SIG-M5 treated with dmso at 0.1 percent for 504 hours (cell line): ENCODE measurements around the gene SH2D4B.
A peak's percentile ranks its signal among the peaks of the same experiment; 100 is the strongest.
"Not testable (repeated sequence)": the region's sequence is repeated elsewhere in the genome, so short reads cannot be mapped to it uniquely, and the experiment has no call there.

Experiments
- DNase-seq: peaks from one replicate; lab custom pipeline; 2025; ENCODE audit not compliant: unreplicated experiment; lab: John Stamatoyannopoulos, UW

SH2D4B gene

DNA sequence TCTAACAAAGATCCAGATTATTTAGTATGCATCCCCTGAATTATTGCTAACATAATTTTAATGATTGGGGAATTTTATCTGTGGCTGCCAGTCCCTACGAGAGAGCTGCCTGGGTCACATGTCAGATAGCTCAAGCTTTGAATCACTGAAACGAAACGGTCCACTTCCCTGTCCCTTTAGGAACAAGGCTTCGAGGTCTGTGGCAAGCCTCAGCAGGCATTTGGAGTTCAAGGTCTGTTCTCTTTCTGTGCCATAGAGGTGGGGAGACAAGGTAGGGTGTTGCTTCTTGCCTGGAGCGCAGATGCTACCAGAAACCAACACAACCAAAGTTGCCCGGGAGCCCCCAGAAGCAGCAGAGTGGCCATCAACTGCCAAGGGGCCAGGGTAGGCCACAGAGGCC, 13.9 kb upstream of the SH2D4B start:
- DNase-seq, result peak; percentile 37

GRCh38 chr10:80524190-80524909, 13.4 kb upstream of the SH2D4B start:
- no peak for DNase-seq

- no peak for DNase-seq
Observed at GRCh38 chr10:80526218-80526617, 11.5 kb upstream of the SH2D4B start.

- DNase-seq, result no peak
Observed at GRCh38 chr10:80526742-80527141, 11.0 kb upstream of the SH2D4B start.

DNA sequence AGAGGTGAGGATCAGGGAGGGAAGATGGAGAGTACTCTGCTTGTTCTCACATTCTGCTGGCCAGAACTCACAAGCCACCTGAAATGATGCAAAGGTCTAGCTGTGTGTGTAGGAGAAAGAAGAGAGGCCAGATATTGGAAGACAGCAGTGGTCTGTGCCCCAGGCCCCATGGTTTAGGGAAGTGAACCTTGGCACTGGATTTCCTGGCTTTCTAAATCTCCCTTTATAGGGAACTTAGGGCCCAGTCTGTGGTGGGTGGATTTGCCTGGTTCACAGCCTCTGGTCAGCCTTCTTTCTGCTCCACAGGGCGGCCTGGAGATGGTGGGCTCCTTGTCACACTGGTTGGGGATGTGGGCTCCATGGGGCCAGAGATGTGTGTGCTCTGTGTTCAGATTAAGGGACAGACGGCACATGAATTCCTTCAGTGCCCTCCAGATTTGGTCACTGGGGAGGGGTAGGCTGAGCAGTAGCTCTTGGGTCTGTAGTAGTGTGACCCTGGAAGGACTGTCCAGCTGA, 9.5 kb upstream of the SH2D4B start:
- peak; percentile 87 for DNase-seq

- no peak for DNase-seq
Observed at GRCh38 chr10:80528901-80529300, 8.8 kb upstream of the SH2D4B start.

DNA sequence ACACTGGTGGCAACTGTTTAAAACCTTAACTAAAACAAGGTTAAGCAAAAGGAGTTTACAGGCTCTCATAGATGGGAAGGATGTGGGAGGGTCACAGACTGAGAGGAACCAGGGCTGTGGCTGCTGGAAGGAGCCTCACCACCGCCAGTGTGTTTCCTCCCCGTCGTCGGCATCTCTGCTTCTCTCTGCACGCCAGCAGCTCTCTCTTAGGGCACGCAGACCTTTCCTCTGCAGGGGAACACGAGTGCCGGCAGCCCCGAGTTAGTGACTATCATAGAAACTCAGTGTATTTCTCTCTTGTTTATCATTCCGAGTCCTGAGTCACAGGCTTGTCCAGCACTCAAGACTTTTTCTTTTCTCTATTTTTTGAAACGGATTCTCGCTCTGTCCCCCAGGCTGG, 8.1 kb upstream of the SH2D4B start:
- DNase-seq, result peak; percentile 55

DNA sequence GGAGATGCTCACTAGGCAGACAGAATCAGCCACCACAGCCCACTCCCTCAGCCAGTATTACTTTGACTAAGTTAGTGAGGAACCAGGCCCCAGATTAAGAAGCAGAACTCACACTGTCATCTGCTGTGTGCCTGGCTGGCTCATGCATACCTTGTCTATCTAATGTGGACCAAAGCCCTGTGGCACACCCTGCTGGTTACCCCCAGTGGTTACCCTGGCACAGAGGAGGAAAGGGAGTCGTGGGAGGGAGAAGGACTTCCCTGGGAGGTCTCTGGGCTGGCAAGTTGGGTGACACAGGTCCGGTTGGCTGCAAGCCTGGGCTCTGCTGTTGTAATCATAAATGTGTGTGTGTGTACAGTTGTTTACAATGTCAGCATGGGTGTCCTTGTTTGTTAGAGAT, 7.5 kb upstream of the SH2D4B start:
- DNase-seq, result peak; percentile 58

- DNase-seq, result no peak
Observed at GRCh38 chr10:80530816-80531215, 6.9 kb upstream of the SH2D4B start.

- DNase-seq, result no peak
Observed at GRCh38 chr10:80532571-80532970, 5.1 kb upstream of the SH2D4B start.

GRCh38 chr10:80534059-80534458, 3.6 kb upstream of the SH2D4B start:
- not testable (repeated sequence) for DNase-seq

GRCh38 chr10:80534646-80535045, 3.1 kb upstream of the SH2D4B start:
- DNase-seq, result not testable (repeated sequence)

GRCh38 chr10:80535671-80536360, 1.9 kb upstream of the SH2D4B start:
- DNase-seq, result peak; percentile 68

DNA sequence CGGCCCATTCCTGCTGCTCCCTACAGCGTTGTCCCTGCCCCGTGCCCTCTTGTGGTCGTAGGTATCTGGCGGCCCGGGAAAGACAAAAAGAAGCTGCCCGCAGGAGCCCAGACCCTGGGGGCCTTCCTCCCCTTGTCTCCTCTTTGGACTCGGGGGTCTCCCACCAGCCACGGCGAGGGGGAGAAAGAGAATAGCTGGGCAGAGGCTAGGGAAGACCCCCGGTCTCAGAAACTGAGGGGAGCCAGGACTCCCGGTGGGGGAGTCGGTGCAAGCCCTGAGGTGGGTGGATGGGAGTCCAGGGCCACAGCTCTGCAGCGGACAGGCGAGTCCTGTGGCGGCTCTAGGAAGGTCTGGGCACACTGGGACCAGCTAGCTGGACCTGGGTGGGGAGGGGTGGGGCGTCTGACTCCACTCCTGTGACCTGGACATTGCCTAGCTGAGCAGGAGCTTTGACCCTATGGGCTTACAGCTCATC, 1.3 kb upstream of the SH2D4B start:
- no peak for DNase-seq

GRCh38 chr10:80537086-80537735, 491 bp upstream of the SH2D4B start:
- DNase-seq, result no peak

DNA sequence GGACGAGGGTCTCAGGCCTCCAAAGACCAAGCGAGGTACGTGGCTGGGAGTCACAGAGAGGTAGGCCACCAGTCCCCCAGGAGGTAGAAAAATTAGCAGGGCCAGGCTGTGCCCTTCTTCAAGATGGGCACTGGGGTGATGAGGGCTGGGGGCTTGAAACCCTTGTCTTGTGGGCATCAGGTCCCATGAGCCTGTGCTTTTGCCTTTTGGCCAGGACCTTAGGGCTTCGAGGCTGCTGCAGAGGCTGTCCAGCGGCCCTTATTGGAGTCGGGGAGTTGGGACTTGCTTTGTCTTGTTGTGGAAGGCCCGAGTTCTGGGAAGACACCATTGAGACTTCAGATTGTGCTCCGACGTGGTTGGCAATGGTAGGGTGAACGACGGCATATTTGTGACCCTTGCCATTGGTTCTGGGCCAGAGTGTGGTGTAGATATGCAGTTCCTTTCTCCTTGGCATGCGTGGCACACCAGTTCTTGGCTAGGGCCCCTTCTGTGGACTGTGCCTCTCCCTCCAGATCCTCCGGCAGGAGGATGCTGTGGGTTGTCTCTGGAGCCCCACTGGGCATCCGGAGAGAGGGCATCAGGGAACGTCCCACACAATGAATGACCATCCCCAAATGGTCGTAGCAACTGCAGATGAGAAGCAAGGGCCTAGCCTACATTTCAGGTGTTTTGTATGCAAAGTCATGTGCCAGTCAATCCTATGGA, 931 bp downstream of the SH2D4B start:
- DNase-seq, result no peak

- DNase-seq, result no peak
Observed at GRCh38 chr10:80539421-80540031, 1.8 kb downstream of the SH2D4B start.

GRCh38 chr10:80540136-80540535, 2.4 kb downstream of the SH2D4B start:
- DNase-seq, result no peak

DNA sequence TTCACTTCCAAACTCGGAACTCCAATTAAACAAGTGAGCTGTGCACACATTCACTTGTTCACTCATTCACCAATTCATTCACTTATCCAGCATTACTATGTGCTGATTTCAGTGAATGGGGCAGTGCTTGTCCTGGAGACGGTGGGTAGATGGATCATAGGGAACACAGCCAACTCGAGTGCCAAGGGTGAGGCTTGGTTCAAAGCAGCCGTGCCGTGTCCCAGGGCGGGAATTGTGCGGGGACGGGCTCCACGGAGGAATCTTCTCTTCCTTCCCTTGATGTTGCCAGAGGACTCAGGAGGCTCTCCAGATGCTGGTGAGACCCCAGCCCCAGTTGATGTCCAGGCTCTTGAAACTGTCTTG, 2.9 kb downstream of the SH2D4B start:
- DNase-seq, result no peak

- peak; percentile 54 for DNase-seq
Observed at GRCh38 chr10:80540981-80541750, 3.5 kb downstream of the SH2D4B start.
